ENCODE measurements around the gene NPHP4.
A peak's percentile ranks its signal among the peaks of the same experiment; 100 is the strongest.

The NPHP4 gene

DNA sequence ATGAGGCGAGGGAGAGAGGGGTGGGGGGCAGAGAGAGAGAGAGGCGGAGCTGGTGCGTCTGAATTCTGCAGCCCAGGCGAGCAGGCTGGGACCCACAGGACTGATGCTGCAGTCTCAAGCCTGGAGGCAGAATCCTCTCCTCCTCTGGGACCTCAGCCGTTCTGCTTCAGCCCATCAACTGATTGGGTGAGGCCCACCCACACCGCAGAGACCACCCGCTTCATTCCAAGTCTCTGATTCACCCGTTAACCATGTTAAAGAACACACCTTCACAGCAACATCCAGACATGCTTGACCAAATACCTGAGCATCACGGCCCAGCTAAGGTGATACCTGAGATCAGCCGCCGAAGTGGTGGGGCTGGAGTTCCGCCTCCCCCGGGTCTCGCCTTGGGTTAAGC is 147.8 kb downstream of the NPHP4 start:
- no peak for DNase-seq

DNA sequence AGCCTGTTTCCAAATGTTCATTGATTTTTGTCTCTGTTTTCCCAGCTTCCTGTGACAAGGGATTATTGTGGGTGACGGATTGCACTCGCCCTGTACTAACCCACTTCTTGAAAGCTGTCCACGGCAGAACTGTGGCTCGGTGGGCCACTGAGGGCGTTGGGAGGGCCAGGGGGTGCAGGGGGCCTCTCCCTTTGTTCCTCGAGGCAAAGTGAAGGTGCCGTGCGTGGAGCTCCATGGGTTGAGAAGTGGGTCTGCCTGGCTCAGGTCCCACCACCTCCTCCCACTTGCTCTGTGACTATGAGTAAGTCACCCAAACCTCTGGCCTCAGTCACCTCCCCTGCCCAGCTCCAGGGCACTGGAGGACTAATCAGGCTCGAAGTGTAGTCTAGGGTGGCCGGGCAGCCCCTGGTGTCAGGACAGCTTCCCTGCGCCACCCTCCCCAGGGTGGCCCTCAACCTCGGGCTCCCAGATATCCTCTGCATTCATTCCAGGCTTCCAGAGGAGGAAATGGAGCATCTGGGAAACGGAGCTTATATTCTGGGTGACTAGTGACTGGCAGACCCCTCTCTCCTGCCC is 148.6 kb downstream of the NPHP4 start:
- DNase-seq, result no peak

DNA sequence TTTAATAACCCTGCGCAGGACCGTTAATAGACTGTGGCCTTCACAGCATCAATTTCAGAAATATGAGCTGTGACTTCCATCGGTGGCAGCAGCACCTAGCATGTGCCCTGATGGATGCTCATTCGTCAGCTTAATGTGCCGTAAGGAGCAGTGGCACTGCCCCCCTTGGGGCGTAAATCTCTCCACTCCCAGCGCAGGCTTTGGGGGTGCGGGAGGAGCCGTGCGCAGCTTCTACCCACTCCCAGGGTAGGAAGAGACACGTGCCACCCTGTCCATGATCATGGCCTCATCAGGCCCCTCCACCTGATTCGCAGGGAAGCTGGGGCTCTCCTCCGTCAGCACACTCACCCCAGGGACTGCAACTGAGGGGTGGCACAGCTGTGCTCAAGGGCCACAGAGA is 149.5 kb downstream of the NPHP4 start:
- no peak for DNase-seq

DNA sequence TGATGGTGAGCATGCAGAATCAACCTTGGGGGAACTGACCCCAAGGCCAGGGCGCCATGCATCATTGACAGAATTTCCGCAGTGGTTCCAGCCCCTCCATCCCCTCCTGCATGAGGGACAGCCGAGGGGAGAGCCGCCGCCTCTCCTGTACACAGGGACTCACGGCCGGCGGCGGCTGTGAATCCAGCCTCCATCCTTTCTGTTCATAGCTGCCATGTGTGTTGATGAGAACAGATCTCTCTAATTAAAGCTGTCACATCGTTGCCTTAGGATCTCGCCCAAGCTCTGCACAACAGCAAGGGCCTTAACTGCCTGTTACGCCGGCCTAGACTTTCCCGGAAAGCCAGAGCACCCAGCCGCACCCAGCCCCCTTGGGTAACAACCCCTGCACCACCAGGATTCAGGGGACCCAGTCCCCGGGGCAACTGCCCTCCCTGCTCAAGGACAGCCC is 151.6 kb downstream of the NPHP4 start:
- DNase-seq, result no peak

- DNase-seq, result no peak
These were observed 152.2 kb downstream of the NPHP4 start for GRCh38 chr1:5839881-5840550.

DNA sequence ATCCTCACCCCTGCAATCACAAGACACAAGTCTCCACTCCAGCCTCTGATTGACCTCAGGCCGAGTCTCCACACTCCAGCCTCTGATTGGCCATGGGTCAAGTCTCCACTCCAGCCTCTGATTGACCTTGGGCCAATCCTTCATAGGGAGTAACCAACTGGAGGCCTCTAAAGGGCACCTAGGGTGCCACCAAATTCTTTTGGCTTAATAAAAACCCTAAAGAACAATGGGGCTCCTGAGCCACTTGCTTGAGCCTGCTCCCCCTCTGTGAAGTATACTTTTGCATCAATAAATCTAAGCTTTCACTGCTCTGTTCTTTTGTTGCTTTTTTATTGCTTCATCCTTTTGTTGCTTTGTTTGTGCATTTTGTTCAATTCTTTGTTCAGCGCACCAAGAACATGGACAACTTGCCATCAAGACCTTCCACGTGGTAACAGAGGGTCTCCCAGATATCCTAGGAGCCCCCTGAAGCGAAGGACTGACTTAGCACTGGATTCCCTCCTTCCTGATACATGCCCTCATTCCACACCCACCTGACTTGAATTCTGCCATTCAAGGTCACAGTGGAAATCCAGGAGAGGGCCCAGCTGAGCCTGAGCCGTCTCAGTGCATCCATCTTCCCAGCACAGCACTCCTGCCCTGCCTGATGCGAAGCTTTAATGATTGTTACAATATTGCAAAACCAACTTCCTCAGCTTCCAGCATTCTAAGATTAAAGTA is 152.9 kb downstream of the NPHP4 start:
- DNase-seq, result no peak

DNA sequence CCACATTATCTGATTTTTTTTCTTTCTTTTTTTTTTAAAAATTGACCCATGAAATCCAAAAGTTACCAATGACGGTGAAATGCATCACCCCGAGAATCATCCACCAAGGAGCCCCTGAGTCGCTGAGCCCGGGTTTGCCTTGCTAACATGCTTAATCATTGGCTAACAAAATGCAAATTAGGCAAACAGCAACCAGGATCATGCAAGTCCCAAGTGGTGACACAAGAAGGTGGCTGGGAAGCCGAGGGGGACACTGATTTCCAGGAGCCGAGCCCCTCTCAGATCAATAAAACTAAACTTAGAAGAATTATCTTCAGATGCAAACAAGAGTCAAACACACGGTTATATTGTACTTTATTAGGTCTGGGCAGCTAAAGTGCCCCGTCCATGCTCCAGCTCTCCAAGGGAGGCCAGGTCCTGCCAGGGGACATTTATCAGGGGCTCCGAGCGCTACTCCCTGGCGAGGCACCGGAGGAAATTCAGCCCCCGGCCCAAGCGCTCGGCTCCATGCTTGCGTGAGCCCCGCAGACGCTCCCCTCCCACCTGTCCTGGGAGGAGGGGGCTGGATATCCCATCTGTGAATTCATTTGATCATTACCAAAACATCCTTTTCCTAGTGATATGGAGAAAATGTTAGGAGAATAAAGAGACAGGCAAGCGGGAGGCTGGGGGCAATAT is 154.1 kb downstream of the NPHP4 start:
- DNase-seq, result no peak

- DNase-seq, result no peak
These were observed 155.3 kb downstream of the NPHP4 start for GRCh38 chr1:5836776-5837440.

DNA sequence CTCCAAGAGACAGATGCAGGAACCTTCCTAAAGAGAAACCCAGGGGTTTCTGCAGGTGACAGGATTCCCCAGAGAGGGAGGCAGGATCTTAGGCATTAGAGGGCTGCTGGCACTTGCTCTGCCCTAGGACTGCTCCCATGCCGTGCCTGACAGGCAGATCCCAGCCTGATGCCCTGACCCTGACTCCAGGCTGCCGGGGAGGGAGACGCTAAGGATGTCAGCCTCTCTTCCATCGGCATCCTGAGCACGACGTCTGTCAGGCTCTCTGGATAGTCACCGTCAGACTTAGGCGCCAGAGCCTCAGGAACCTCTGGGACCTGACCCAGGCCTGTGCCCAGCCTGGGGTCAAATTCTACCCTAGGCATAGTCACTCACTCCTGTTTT is 157.1 kb downstream of the NPHP4 start:
- DNase-seq, result no peak

DNA sequence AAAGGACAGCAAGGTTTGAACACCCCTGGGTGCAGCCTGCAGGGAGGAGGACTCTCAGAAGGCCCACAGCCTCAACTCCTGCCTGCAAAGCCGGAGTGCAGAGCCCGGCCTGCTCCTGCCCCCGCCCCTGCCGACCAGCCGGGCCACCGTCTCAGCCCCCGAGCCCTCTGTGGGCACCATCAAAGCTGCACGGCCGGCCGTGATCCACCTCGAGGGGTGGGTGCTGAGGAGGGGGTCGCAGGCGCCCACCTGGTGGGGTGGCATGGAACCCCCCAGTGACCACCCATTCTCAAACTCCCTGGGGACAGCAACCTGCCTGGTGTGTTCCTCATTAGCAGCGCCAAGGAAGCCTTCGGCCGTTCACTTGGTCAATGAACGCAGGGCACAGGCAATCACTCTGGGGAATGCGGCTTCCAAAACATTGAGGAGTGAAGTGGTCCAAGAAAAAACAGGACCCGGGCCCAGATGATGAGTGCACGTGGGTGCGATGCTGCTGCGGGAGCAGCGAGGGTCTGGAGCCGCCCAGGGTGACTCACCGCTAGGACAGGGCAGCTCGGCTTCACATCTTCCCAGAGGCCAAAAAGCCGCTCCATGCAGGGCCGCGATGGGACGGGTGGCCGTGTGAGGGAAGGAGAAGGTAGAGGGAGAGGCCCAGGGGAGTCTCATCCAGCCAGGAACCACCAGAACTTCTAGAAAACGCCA is 157.6 kb downstream of the NPHP4 start:
- no peak for DNase-seq

DNA sequence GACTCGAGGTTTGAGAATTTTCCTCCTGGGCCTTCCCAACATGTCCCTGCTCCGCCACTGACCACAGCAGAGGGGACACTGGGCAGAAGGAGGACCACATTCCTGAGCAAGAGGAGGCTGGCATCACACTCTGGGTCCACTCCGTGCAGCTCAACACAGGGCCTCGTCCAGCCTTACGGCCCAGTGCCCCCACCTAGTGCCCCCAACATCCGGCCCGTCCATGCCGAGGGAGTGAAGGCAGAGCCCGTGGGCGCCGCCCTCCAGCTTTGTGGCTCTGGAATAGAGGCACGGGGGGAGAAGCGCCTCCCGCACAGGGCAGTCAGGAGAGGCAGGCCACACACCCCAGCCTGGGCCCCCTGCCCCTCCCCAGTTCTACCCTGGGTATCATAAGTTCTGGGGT is 158.3 kb downstream of the NPHP4 start:
- no peak for DNase-seq

GRCh38 chr1:5832916-5833895 is 159.0 kb downstream of the NPHP4 start:
- DNase-seq, result no peak

DNA sequence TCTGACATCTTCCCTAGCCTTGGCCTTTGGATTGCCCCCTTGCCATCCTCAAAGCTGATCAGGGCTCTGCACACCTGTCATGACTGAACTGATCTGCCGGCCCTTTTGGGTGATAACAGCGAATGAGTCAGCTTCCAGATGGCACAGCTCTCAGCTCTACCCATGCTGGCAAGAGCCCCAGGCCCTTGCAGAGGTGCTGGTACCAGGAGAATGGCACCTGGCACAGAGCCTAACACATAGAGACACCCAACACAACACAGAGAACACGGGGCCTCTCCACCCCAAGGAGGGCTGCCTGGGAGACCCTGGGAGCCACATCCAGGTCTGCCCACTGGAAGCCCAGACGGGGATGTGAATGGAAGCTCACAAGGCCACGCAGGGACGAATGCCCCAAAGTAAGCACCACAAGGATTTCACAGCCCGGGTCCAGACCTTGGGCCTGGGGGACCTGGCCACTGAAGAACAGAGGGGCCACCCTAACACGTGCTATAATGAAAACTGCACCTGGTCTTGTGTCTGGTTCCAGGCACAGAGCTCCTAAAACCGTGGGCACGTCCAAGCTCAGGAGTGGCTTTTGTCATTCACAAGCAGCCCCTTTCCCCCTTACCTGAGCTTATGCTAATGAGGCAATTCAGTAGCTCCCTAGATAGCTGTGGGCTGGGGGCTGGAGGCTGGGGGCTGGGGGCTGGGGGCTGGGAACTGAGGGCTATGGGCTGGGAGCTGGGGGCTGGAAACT is 160.5 kb downstream of the NPHP4 start:
- DNase-seq, result peak; percentile 10

- peak; percentile 13 for DNase-seq
These were observed 161.2 kb downstream of the NPHP4 start for GRCh38 chr1:5830771-5831599.

DNA sequence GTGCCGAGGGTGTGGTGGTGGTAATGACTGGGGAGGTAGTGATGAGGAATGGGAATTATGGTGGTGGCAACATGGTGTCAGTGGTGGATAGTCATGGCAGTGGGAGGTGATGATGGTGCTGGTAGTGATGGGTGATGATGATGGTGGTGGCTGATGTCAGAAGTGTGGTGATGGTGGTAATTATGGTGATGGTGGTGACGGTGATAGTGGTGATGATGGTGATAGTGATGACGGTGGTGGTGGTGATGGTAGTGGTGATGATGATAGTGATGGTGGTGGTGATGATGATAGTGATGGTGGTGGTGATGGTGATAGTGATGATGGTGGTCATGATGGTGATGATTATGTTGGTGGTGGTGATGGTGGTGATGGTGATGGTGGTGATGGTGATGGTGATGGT is 162.8 kb downstream of the NPHP4 start:
- no peak for DNase-seq

DNA sequence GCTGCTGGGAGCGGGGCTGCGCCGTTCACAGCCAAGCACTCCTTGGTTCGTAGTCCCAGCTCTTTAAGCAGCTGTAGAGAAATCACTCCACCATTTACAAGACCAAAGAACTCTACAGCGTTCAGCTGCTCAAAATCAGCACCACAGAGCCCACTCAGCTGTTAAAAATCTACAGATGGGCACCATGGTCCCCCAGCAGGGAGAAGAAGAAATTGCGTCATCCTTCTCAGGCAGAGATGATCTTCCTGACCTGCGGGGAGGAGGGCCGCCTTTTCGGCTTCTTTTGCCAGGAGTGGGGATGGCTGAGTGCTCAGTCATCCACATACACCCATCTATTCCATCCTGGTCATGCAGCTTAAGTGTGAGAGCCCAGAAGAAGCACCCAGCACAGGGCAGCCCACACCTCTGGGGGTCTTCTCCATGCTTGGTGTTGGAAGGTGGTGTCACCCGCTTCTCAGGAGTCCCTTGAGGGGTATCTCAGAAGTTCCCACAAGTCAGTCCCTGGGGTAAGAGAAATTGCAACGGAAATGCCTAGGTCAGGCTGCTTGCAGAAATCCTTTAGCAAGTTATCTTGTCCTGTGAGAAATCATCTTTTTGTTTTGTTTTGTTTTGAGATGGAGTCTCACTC is 163.8 kb downstream of the NPHP4 start:
- no peak for DNase-seq

- no peak for DNase-seq
These were observed 164.7 kb downstream of the NPHP4 start for GRCh38 chr1:5827516-5827915.

DNA sequence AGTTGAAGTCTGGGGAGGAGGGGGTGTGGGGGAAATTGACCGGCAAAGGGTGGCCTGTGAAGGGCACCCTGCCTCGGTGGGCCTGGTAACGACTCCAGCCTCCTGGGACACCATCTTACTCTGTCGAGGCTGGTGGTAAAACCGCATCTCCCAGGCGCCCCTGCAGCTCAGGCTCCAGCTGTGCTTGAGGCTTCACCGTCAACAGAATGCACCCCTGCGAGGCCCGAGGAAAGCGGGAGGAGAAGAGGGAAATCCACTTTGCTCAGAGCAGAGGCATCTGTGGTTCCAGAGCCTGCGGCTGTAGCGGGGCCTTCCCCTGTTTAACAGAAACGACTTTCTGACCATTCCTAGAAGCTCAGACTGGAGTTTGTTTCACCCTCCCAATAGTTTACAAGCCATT is 165.6 kb downstream of the NPHP4 start:
- DNase-seq, result no peak

- DNase-seq, result no peak
These were observed 169.5 kb downstream of the NPHP4 start for GRCh38 chr1:5822726-5823125.
